HCT116 (cell line): ENCODE results near the gene HPCAL1.

ENCODE experiments used
- CTCF ChIP-seq, 3 experiments: fragments of 200-600 bp in 1 of 3; sonication (generic) in 1 of 3; IDR thresholded peaks in 2 of 3; conservative IDR thresholded peaks in 1 of 3; 2 replicates each; pipeline ENCODE4 v1.5.1; 2012 to 2017; ENCODE audit warnings: low read depth in 2 of 3, low read length in 2 of 3, antibody characterized with exemption in 1 of 3, borderline replicate concordance in 1 of 3, control low read depth in 1 of 3, mild to moderate bottlenecking in 1 of 3, mixed read lengths in 1 of 3, mixed run types in 1 of 3, moderate library complexity in 1 of 3; ENCODE audit not compliant: insufficient read depth in 1 of 3
- EGR1 ChIP-seq: IDR thresholded peaks from 2 replicates; pipeline ENCODE4 v1.6.1; 2012; ENCODE audit warnings: low read depth
- MAX ChIP-seq: IDR thresholded peaks from 2 replicates; pipeline ENCODE4 v1.6.1; 2012
- RAD21 ChIP-seq: IDR thresholded peaks from 2 replicates; pipeline ENCODE4 v1.6.1; 2012; ENCODE audit warnings: low read depth, mild to moderate bottlenecking
- TCF7L2 ChIP-seq: IDR thresholded peaks from 2 replicates; pipeline ENCODE4 v1.7.0; 2011; ENCODE audit warnings: borderline replicate concordance, inconsistent platforms; ENCODE audit not compliant: insufficient read depth, insufficient read length; ENCODE audit errors: extremely low read depth

- TF ChIP-seq RAD21 (no peak), CTCF (IDR thresholded peaks at IDR 0.05 in 2 of 3, conservative IDR thresholded peaks at IDR 0.05 in 1 of 3; ENCODE audit: borderline replicate concordance in 1 of 3, insufficient read depth in 1 of 3, low read depth in 2 of 3, low read length in 2 of 3) (no peak), TCF7L2 (no peak), MAX (no peak), EGR1 (no peak)
These were observed 151.2 kb downstream of the HPCAL1 start for GRCh38 chr2:10453905-10454298.
